HFFc6 (cell line): ENCODE measurements around the gene ACVR1B. TPM values are rescaled to one million over a fixed set of nuclear protein-coding genes. Genes with fewer than 3 reads are reported as not detected.

Experiments used
- DNase-seq: peaks from one replicate; pipeline ENCODE4 v3.0.0-alpha.2; 2018
- H3K27ac Mint-ChIP-seq: 2 replicates; pipeline ENCODE4 v1.8.0; 2020; ENCODE audit warnings: mild to moderate bottlenecking, mixed read lengths
- H3K27me3 Mint-ChIP-seq: 2 replicates; pipeline ENCODE4 v1.8.0; 2021; ENCODE audit warnings: mild to moderate bottlenecking, moderate library complexity, mixed read lengths; ENCODE audit not compliant: insufficient read depth
- H3K36me3 Mint-ChIP-seq: 2 replicates; pipeline ENCODE4 v1.8.0; 2021; ENCODE audit warnings: low read depth, mixed read lengths
- H3K4me1 Mint-ChIP-seq: 2 replicates; pipeline ENCODE4 v1.8.0; 2020; ENCODE audit warnings: low read depth, mixed read lengths
- H3K4me3 Mint-ChIP-seq: 2 replicates; pipeline ENCODE4 v1.8.0; 2020; ENCODE audit warnings: mild to moderate bottlenecking, moderate library complexity, mixed read lengths
- H3K9me3 Mint-ChIP-seq: 2 replicates; pipeline ENCODE4 v1.8.0; 2020; ENCODE audit warnings: mild to moderate bottlenecking, mixed read lengths
- CTCF ChIP-seq: fragments of 200-600 bp; sonication (generic); IDR thresholded peaks from 2 replicates; pipeline ENCODE4 v1.5.0; 2021; ENCODE audit warnings: antibody characterized with exemption, mild to moderate bottlenecking
- total RNA-seq, 6 experiments: library from RNA; stranded (reverse); fragmentation: NEBNext Ultra II Directional; extraction: Animal tissue kit (Norgen Biotek cat#: 25700); gene quantifications; 2 replicates in 1 of 6; 3 replicates in 5 of 6; pipeline ENCODE4 v1.2.3, GENCODE V29; 2021

ACVR1B gene
- total RNA-seq, 6 experiments from 2014 or later: 13.1 to 15.2 (median 14.0) TPM

GRCh38 chr12:51921017-51921725 is 30.3 kb upstream of the ACVR1B start:
- H3K4me3 Mint-ChIP-seq: no peak overlapping the region

GRCh38 chr12:51922146-51922545 is 29.4 kb upstream of the ACVR1B start:
- Mint-ChIP-seq H3K27me3 (peaks cover 5% of the 10 kb centered on the region), H3K9me3 (no peaks in the 10 kb centered on the region), H3K36me3 (no peaks in the 10 kb centered on the region), H3K4me3 (no peak overlapping the region), H3K27ac (0 out of 2 replicates have a peak overlapping the region, but pooled peaks have one; percentile 69), H3K4me1 (peaks cover 24% of the 10 kb centered on the region)
- TF ChIP-seq CTCF: no peak
- no peak for DNase-seq

More at GRCh38 chr12:51921017-51921725, 30.3 kb upstream of the ACVR1B start:
- H3K9me3 Mint-ChIP-seq: no peaks in the 10 kb centered on the region
- no peak overlapping the region for H3K27ac Mint-ChIP-seq
- TF ChIP-seq CTCF: no peak
- no peak for DNase-seq
- H3K27me3 Mint-ChIP-seq: peaks cover 5% of the 10 kb centered on the region
- peaks cover 22% of the 10 kb centered on the region for H3K4me1 Mint-ChIP-seq
- H3K36me3 Mint-ChIP-seq: no peaks in the 10 kb centered on the region

GRCh38 chr12:51922762-51923505 is 28.6 kb upstream of the ACVR1B start:
- H3K36me3 Mint-ChIP-seq: no peaks in the 10 kb centered on the region
- peak overlapping the region; percentile 76 for H3K4me3 Mint-ChIP-seq
- peak; percentile 22 for DNase-seq
- peak overlapping the region; percentile 69 for H3K27ac Mint-ChIP-seq
- peaks cover 24% of the 10 kb centered on the region for H3K4me1 Mint-ChIP-seq
- no peaks in the 10 kb centered on the region for H3K9me3 Mint-ChIP-seq
- H3K27me3 Mint-ChIP-seq: peaks cover 5% of the 10 kb centered on the region
- TF ChIP-seq CTCF: no peak

GRCh38 chr12:51923506-51924365 is 27.8 kb upstream of the ACVR1B start:
- H3K9me3 Mint-ChIP-seq: no peaks in the 10 kb centered on the region
- no peaks in the 10 kb centered on the region for H3K36me3 Mint-ChIP-seq
- TF ChIP-seq CTCF: peak; percentile 94
- peak overlapping the region; percentile 53 for H3K27ac Mint-ChIP-seq
- peak overlapping the region; percentile 76 for H3K4me3 Mint-ChIP-seq
- peaks cover 24% of the 10 kb centered on the region for H3K4me1 Mint-ChIP-seq
- no peak for DNase-seq
- H3K27me3 Mint-ChIP-seq: peaks cover 7% of the 10 kb centered on the region

GRCh38 chr12:51924551-51925319 is 26.8 kb upstream of the ACVR1B start:
- no peak overlapping the region for H3K27ac Mint-ChIP-seq
- TF ChIP-seq CTCF: no peak
- H3K4me1 Mint-ChIP-seq: peaks cover 24% of the 10 kb centered on the region
- no peak overlapping the region for H3K4me3 Mint-ChIP-seq
- no peaks in the 10 kb centered on the region for H3K36me3 Mint-ChIP-seq
- no peaks in the 10 kb centered on the region for H3K9me3 Mint-ChIP-seq
- H3K27me3 Mint-ChIP-seq: peaks cover 7% of the 10 kb centered on the region
- no peak for DNase-seq
